ENCODE results near the gene AAMP. TPM values are rescaled to one million over a fixed set of nuclear protein-coding genes. Genes with fewer than 3 reads are reported as not detected.

The AAMP gene
- total RNA-seq, 1 donor from 2014 or later: 144 TPM

DNA sequence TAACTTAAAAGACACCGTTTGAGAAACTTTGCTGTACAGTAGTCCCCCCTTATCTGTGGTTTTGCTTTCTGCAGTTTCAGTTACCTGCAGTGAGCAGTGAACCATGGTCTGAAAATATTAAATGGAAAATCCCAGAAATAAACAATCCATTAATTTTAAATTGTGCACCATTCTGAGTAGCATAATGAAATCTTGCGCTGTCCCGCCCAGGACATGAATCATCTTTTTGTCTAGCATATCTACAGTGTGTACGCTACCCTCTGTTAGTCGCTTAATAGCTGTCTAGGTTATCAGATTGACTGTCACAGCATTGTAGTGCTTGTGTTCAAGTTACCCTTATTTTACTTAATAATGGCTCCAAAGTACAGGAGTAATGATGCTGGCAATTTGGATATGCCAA, 46.9 kb downstream of the AAMP start:
- DNase-seq (ENCODE audit: low read depth): no peak

DNA sequence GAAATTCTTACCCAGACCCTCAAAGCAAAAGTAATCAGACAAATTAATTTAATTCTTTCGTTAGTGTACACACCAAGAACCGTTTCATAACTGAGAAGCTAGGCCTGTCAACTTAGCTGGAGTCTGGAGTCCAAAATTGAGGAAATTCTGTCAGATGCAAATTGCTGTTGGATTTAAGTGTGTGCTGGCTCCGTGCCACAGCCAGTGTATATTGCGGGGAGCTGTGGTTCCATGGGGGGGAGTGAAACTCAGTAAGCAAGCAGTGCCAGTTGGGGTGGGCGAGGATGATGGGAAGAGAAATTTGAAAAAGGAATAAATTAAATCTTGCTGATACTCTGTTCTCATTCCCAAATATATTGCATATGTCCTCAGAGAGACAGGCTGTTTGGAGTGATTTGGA, 48.9 kb downstream of the AAMP start:
- DNase-seq (ENCODE audit: low read depth): no peak

DNA sequence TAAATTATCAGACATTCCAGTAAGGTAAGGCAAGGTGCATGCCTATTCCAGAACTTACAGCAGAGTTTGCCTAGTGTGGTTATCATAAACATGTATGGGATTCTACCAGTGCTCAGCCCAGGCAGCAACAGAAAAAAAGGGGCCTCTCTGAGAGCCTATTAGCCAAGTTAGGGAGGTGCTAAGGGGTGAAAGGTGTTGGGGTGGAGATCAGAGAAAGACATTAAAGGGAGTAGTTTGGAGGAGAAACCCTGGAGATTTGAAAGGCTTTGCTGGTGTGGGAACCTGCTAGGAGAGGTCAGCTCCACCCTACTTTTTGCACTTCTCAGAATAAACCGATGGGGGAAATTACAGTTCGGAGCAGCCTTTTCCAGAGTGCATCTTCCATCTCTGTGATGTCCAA, 50.0 kb downstream of the AAMP start:
- DNase-seq (ENCODE audit: low read depth): no peak

DNA sequence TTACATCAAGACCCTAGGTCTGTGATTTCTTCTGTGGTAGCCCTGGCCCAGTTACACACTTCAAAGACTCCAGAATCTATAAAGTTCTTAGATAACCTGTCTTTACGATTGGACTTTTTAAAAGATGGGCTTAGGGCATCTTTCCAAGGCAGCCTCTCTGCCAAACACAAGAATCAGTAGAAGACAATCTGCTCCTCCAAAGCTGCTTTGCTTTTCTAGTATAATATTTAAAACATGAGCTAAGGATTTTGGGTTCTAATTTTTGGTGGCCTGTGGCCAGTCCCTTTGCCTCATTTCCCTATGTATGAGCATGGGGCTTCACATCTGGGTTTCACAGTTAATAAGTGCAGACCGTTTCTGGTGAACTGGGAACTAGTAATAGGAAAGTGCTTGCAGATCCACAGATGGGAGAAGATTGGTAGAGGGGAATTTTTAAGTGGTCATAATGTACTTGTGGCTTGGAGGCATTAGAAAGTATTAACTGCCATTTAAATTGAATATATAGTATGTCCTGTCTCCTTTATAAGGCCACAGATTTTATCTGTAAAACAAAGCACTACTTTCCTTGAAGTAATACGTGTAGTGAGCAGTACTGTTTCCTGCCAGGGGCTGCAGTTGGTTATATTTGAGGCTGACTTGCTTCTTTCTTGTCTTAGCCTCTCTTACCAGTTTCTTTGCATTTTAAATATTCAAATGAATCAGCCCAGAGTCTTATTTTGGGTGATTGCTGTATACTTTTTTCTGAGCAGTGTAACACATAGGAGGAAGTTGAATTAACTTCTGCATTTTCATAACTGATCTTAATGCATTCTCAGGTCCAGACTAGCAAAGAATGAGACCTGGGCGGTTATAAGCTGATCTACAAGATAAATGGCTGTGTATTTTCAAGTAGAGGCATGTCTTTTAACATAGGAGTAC, 51.4 kb downstream of the AAMP start:
- DNase-seq (ENCODE audit: low read depth): no peak

DNA sequence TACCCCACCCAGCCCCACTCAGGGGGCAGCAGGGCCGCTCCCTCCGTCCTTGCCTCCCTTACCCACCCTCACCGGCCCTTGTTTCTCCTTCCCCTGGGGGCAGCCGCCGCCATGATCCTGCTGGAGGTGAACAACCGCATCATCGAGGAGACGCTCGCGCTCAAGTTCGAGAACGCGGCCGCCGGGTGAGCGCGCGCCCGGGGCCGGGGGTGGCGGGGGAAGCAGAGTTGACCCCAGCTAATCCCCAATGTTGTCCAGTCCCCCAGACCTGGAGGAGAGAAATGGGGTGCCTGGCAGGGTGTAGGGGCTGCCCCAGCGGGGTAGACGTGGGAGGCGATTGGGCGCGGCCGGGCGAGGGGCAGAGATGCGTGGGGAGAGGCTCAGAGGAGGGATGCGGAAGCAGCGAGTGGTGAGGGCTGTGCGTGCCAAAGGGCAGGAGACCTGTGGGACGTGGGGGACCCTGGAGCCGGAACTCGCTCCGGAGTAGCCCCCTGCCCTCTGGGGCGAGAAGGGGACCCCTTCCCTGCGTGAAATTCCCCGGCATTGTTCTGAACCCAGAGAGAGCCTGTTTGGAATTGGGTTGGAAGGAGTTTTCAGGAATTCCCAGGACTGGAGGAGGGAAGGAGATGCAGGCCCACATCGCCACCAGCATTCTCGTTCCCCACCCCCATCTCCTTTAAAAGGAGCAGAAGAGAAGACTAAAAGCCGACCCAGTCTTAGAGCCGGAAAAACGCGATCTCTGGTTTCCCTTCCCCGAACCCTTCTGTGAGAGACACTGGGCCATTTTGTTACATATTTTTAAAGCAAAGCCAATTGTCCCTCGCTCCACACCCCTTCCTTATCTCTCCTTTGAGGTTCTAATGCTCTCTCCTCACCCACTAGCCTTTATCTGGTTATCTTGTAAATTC, 52.3 kb downstream of the AAMP start:
- DNase-seq (ENCODE audit: low read depth): no peak

DNA sequence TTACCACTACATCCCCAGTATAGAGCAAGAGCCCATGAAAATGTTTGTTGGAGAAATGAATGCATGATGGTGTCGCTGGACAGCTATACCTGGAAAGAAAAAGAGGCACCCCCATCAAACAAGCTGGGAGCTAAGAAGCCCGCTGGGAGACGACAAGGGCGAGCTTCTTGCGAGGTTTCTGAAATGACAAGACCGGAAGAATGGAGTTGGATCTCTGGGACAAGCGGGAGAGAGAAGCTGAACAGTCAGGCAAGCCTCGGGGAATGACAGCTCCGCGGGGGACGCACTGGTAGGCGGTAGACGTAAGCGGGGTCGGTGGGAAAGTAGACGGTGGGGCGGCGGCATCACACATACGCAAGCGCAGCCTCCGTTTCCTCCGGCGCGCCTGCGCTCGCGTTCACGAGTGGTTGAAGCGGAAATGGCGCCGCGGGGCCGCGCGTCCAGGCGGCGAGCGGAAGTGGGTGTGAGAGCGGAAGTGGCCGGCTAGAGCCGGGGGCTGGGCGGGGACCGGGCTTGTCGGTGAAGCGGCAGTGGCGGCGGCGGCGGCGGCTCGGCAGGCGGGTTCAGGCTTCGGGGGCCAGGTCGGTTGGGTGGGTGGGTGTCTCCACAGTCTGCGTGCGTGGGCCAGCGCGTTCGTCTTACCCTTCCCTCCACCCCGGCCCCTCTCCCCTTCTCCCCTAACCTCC, 53.1 kb downstream of the AAMP start, which contains the start of gene ARPC2:
Gene ARPC2, plus strand, starts transcription at position 516 of the 686 bp plus-strand sequence. CDS start 282 bp downstream, outside the sequence.
- DNase-seq (ENCODE audit: low read depth): peak; percentile 78

DNA sequence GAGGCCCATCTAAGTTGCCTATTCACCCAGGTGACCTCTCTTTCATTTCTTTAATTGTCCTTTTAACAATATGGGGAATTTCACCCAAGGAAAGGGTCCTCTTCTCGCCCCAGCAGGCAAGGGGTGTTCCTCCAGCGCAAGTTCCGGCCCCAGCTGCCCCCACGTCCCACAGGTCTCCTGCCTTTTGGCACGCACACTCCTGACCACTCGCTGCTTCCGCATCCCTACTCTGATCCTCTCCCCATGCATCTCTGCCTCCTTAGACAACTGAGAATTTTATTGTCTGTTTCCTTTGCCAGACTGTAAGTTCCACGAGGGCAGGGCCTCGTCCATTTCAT, 53.6 kb downstream of the AAMP start:
- no peak for DNase-seq (ENCODE audit: low read depth)

Other genes starting within 250 kb of the AAMP start
- gene RUFY4, start 200.9 kb downstream of the AAMP start, total RNA-seq: not detected in 2 replicates
- not detected in 2 replicates for gene CXCR2, start 144.1 kb downstream of the AAMP start, total RNA-seq
- not detected in 2 replicates for gene CXCR1, start 103.2 kb downstream of the AAMP start, total RNA-seq
- 374 and 520 TPM in 2 replicates for gene ARPC2, start 52.9 kb downstream of the AAMP start, total RNA-seq
- 0.65 TPM in 1 of 2 replicates, not detected in the other for gene GPBAR1, start 9.1 kb downstream of the AAMP start, total RNA-seq
- 37.2 and 74.1 TPM in 2 replicates for gene PNKD, start 382 bp upstream of the AAMP start, total RNA-seq
- 165 and 404 TPM in 2 replicates for gene TMBIM1, start 22.4 kb upstream of the AAMP start, total RNA-seq
- 0.65 TPM in 1 of 2 replicates, not detected in the other for gene CATIP, start 86.7 kb upstream of the AAMP start, total RNA-seq
- gene SLC11A1, start 112.1 kb upstream of the AAMP start, total RNA-seq: 0.05 TPM in 1 of 2 replicates, not detected in the other
- gene CTDSP1, start 129.7 kb upstream of the AAMP start, total RNA-seq: 23.4 and 65.2 TPM in 2 replicates
- gene VIL1, start 149.0 kb upstream of the AAMP start, total RNA-seq: 0.05 TPM in 1 of 2 replicates, not detected in the other

Data from renal cortical epithelial cell (primary cell).